Liver (tissue), 3 donors: ENCODE measurements around the gene VASP.

Experiments used
- FOXA1 ChIP-seq: IDR thresholded peaks from 2 replicates; pipeline ENCODE4 v1.6.1; 2016; ENCODE audit warnings: antibody characterized with exemption
- GABPA ChIP-seq, 2 donors: IDR thresholded peaks in 1 of 2; conservative IDR thresholded peaks in 1 of 2; 2 replicates each; pipeline ENCODE4 v1.6.1; 2016; ENCODE audit warnings: antibody characterized with exemption in 2 of 2, mild to moderate bottlenecking in 1 of 2, moderate library complexity in 1 of 2
- HNF4A ChIP-seq, 2 donors: conservative IDR thresholded peaks; 2 replicates each; pipeline ENCODE4 v1.6.1; 2016; ENCODE audit warnings: antibody characterized with exemption in 2 of 2, mild to moderate bottlenecking in 2 of 2
- JUND ChIP-seq, 2 donors: IDR thresholded peaks; 2 replicates each; pipeline ENCODE4 v1.6.1; 2016; ENCODE audit warnings: antibody characterized with exemption in 2 of 2
- NR2F2 ChIP-seq: IDR thresholded peaks from 2 replicates; pipeline ENCODE4 v1.6.1; 2016; ENCODE audit warnings: antibody characterized with exemption
- RAD21 ChIP-seq, 2 donors: IDR thresholded peaks; 2 replicates each; pipeline ENCODE4 v1.6.1; 2016; ENCODE audit warnings: antibody characterized with exemption in 2 of 2, mild to moderate bottlenecking in 2 of 2
- SP1 ChIP-seq: IDR thresholded peaks from 2 replicates; pipeline ENCODE4 v1.6.1; 2018; ENCODE audit warnings: antibody characterized with exemption, mild to moderate bottlenecking
- TAF1 ChIP-seq: conservative IDR thresholded peaks from 2 replicates; pipeline ENCODE4 v1.6.1; 2016; ENCODE audit warnings: antibody characterized with exemption, mild to moderate bottlenecking
- YY1 ChIP-seq: IDR thresholded peaks from 2 replicates; pipeline ENCODE4 v1.6.1; 2016; ENCODE audit warnings: antibody characterized with exemption, mild to moderate bottlenecking
- TF ChIP-seq, protein P1 (sequence below): fragments of 150-350 bp; IDR thresholded peaks from 2 replicates; pipeline ENCODE4 v1.5.1; 2017; ENCODE audit warnings: improper control_type of control experiment, low read depth, low read length; ENCODE audit not compliant: missing input control
- TF ChIP-seq, protein P2 (sequence below): IDR thresholded peaks from 2 replicates; pipeline ENCODE4 v1.6.1; 2016; ENCODE audit warnings: antibody characterized with exemption, mild to moderate bottlenecking
- TF ChIP-seq, protein P3 (sequence below): IDR thresholded peaks from 2 replicates; pipeline ENCODE4 v1.6.1; 2016; ENCODE audit warnings: antibody characterized with exemption
- donor health status: healthy.
- donor health status: healthy.

DNA sequence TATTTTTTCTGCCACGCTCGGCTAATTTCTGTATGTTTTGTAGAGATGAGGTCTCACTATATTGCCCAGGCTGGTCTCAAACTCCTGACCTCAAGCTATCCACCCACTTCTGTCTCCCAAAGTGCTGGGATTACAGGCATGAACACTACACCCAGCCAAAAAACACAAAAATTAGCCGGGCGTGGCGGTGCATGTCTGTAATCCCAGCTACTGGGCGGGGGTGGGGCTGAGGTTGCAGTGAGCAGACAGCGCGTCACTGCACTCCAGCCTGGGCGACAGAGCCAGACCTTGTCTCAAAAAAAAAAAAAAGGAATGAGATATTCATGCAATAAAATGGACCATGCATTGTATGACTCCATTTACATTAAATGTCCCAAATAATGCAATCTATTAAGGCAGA, 32.2 kb downstream of the VASP start:
- TF ChIP-seq RAD21 (IDR thresholded peaks at IDR 0.05) (no peak), TAF1 (no peak), JUND (IDR thresholded peaks at IDR 0.05) (no peak), FOXA1 (no peak), YY1 (no peak), NR2F2 (no peak), GABPA (IDR thresholded peaks at IDR 0.05 in 1 of 2, conservative IDR thresholded peaks at IDR 0.05 in 1 of 2) (no peak), SP1 (no peak), HNF4A (conservative IDR thresholded peaks at IDR 0.05) (no peak)
- TF ChIP-seq, protein P1, sequence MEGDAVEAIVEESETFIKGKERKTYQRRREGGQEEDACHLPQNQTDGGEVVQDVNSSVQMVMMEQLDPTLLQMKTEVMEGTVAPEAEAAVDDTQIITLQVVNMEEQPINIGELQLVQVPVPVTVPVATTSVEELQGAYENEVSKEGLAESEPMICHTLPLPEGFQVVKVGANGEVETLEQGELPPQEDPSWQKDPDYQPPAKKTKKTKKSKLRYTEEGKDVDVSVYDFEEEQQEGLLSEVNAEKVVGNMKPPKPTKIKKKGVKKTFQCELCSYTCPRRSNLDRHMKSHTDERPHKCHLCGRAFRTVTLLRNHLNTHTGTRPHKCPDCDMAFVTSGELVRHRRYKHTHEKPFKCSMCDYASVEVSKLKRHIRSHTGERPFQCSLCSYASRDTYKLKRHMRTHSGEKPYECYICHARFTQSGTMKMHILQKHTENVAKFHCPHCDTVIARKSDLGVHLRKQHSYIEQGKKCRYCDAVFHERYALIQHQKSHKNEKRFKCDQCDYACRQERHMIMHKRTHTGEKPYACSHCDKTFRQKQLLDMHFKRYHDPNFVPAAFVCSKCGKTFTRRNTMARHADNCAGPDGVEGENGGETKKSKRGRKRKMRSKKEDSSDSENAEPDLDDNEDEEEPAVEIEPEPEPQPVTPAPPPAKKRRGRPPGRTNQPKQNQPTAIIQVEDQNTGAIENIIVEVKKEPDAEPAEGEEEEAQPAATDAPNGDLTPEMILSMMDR = no peak
- TF ChIP-seq, protein P2, sequence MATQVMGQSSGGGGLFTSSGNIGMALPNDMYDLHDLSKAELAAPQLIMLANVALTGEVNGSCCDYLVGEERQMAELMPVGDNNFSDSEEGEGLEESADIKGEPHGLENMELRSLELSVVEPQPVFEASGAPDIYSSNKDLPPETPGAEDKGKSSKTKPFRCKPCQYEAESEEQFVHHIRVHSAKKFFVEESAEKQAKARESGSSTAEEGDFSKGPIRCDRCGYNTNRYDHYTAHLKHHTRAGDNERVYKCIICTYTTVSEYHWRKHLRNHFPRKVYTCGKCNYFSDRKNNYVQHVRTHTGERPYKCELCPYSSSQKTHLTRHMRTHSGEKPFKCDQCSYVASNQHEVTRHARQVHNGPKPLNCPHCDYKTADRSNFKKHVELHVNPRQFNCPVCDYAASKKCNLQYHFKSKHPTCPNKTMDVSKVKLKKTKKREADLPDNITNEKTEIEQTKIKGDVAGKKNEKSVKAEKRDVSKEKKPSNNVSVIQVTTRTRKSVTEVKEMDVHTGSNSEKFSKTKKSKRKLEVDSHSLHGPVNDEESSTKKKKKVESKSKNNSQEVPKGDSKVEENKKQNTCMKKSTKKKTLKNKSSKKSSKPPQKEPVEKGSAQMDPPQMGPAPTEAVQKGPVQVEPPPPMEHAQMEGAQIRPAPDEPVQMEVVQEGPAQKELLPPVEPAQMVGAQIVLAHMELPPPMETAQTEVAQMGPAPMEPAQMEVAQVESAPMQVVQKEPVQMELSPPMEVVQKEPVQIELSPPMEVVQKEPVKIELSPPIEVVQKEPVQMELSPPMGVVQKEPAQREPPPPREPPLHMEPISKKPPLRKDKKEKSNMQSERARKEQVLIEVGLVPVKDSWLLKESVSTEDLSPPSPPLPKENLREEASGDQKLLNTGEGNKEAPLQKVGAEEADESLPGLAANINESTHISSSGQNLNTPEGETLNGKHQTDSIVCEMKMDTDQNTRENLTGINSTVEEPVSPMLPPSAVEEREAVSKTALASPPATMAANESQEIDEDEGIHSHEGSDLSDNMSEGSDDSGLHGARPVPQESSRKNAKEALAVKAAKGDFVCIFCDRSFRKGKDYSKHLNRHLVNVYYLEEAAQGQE = no peak
- TF ChIP-seq, protein P3, sequence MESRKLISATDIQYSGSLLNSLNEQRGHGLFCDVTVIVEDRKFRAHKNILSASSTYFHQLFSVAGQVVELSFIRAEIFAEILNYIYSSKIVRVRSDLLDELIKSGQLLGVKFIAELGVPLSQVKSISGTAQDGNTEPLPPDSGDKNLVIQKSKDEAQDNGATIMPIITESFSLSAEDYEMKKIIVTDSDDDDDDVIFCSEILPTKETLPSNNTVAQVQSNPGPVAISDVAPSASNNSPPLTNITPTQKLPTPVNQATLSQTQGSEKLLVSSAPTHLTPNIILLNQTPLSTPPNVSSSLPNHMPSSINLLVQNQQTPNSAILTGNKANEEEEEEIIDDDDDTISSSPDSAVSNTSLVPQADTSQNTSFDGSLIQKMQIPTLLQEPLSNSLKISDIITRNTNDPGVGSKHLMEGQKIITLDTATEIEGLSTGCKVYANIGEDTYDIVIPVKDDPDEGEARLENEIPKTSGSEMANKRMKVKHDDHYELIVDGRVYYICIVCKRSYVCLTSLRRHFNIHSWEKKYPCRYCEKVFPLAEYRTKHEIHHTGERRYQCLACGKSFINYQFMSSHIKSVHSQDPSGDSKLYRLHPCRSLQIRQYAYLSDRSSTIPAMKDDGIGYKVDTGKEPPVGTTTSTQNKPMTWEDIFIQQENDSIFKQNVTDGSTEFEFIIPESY = no peak
